NCI-H526 treated with DMSO at 0.1 percent for 48 hours (cell line): ENCODE measurements around the gene MAMDC4.

ENCODE experiments used
- DNase-seq: peaks from one replicate; lab custom pipeline; 2025; lab: John Stamatoyannopoulos, UW

The MAMDC4 gene

GRCh38 chr9:136890661-136891060 lies 38.5 kb downstream of the MAMDC4 start:
- no peak for DNase-seq

DNA sequence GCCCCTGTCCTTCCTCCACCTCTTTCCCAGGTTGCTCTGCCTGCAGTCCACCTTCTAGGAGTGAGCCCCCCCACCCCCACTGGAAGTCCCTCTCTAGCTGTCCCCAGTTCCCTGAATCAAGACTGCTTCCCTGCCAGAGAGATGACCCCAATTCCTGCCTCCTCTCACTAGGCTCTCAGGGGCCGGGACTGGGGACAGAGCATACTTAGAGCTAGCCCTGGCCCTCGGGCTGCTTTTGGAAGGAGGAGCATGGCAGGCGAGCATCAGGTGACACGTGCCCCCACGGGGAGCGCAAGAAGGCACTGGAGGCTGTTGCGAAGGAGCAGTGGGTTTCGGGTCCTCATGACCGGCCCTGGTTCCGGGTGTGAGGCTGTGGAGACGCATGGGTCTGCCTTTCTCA lies 43.9 kb downstream of the MAMDC4 start:
- no peak for DNase-seq

DNA sequence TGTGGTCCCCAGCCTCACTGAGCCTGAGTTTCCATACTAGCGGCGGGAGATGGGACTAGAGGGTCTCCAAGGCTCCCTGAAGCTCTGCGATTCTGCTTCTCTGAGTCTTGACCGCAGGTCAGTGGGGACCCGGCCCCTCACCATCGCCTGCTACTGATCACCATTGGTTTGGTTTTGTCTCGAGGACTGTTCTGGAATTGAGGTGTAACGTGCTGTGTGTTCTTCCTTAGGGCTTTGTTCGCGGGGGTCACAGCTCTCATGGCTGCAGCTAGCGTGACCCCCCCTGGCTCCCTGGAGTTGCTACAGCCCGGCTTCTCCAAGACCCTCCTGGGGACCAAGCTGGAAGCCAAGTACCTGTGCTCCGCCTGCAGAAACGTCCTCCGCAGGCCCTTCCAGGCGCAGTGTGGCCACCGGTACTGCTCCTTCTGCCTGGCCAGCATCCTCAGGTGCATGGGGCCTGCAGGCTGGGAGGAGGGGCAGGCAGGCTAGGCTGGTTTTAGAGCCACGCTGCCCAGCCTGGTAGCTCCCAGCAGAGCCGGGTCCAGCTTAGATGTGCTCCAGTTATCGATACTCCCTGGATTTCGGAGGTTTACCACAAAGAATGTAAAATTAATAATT lies 46.4 kb downstream of the MAMDC4 start:
- DNase-seq: no peak

- DNase-seq: no peak
Measured at GRCh38 chr9:136899196-136899595, 47.0 kb downstream of the MAMDC4 start.

- no peak for DNase-seq
Measured at GRCh38 chr9:136900556-136900955, 48.4 kb downstream of the MAMDC4 start.

DNA sequence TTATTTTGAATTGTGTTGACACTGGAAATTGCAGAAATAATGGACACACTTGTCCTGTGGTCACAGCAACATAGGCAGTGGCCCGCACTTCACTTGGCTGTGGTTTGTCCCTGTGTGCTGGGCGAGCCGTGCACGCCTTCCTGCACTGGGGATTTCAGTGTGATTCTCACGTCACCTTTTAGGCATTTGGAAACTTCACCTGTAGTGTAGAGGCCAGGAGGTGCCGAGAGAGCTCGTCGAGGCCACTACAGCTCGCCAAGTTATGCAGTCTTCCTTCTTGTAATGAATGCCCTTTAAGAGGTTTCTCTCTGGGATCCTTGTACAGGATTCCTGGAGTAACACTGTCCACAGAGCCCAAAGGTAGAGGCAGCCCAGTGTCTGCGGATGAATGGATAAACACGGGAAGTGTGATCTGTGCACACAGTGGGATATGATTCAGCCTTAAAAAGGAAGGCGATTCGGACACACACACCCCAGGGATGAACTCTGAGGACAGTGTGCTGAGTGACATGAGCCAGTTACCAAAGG lies 48.9 kb downstream of the MAMDC4 start:
- DNase-seq: no peak

DNA sequence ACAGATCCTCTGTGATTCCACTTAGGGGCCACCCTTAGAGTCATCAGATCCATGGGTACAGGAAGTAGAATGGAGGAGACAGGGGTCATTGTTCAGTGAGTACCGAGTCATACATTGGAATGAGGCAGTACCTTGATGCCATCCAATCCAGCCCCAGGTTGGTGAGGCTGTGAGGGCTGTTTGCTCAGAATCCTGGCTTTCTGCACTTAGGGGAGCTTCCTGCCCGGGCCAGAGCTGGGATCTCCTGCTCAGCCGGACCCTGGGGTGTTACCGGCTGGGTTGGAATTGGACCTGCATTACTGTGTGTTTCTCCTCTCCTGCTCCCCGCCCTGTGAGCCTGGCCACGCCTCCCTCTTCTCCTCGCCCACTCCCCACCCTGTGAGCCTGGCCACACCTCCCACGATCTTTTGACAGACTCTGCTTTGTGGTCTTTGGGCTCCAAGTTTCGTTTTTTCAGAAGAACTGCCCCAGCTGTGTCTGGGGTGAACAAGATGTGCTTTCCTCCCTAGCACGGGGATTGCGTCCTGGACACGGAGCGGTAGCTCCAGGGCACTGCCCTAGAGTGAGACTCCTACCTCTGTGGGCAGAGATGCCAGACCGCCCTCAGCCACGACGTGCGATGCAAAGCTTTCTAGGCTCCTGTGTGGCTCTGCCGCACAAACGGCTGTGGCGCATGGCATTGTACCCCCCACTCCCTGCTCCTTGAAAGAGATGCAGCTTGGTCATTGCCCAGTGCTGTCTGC lies 49.5 kb downstream of the MAMDC4 start:
- no peak for DNase-seq

DNA sequence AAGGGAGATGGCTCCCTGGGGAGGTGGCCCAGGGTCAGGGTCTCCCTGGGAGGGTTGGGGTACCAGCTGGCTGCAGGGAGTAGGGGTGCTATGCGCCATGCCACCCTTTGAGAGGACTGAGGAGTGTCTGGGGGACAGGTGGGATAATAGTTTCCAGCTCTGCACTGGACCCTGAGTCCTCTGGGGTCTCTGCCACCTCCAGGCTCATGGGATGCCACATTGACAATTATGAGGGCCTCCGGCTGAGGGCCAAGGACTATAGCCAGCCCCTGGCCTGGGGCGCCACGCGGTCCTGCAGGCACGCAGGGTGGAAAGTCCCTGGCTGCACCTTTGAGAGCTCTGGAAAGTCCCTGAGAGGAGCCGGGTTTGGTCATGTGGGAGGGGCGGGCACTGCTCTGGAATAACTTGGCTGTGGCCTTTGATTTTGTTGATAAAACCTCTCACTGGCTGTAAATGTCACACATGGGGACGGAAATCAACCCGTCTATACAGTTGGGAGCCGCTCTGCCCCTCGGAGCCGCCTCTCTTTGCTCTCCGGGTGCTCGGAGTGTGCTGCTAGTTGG lies 50.2 kb downstream of the MAMDC4 start:
- DNase-seq: no peak

- no peak for DNase-seq
Measured at GRCh38 chr9:136903041-136903554, 51.0 kb downstream of the MAMDC4 start.

DNA sequence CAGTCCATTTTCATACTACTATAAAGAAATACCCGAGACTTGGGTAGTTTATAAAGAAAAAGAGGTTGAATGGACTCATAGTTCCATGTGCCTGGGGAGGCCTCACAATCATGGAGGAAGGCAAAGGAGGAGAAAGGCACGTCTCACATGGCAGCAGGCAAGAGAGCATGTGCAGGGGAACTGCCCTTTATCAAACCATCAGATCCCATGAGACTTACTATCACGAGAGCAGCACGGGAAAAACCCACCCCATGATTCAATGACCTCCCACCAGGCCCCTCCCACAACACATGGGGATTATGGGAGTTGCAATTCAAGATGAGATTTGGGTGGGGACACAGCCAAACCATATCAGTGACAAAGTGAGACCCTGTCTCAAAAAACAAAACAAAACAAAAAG lies 54.1 kb downstream of the MAMDC4 start:
- no peak for DNase-seq

GRCh38 chr9:136907011-136907914 lies 55.1 kb downstream of the MAMDC4 start:
- DNase-seq: no peak
